Bronchial epithelial cell (primary cell): ENCODE measurements around the gene SIL1. TPM values are rescaled to one million over a fixed set of nuclear protein-coding genes. Genes with fewer than 3 reads are reported as not detected.
"Not testable (repeated sequence)": the region's sequence is repeated elsewhere in the genome, so short reads cannot be mapped to it uniquely, and the experiment has no call there.

ENCODE experiments used
- DNase-seq: peaks from one replicate; pipeline ENCODE4 v3.0.0-alpha.2; 2010; ENCODE audit warnings: low read depth
- FAIRE-seq: peaks from 2 replicates; lab custom pipeline; 2011; peaks lifted over from hg19 to GRCh38; lab: Jason Lieb, UNC
- H3K27me3 ChIP-seq: 2 replicates; pipeline ENCODE4 v1.5.1; 2011; ENCODE audit warnings: low read length; ENCODE audit not compliant: control insufficient read depth, insufficient read depth
- H3K36me3 ChIP-seq: 2 replicates; pipeline ENCODE4 v1.5.1; 2011; ENCODE audit warnings: low read length; ENCODE audit not compliant: control insufficient read depth, insufficient read depth
- H3K4me3 ChIP-seq: 2 replicates; pipeline ENCODE4 v1.5.1; 2011; ENCODE audit warnings: mild to moderate bottlenecking, low read depth, low read length, control low read depth
- CTCF ChIP-seq: IDR thresholded peaks from 2 replicates; pipeline ENCODE4 v1.5.1; 2011; ENCODE audit warnings: mild to moderate bottlenecking, moderate library complexity, low read length, control low read depth, inconsistent platforms; ENCODE audit not compliant: insufficient read depth, severe bottlenecking
- total RNA-seq: library from RNA; depleted of rRNA; stranded (reverse); fragments of >200 nt; gene quantifications from 2 replicates; pipeline ENCODE4 v1.2.1, GENCODE V29; 2014

SIL1 gene
- total RNA-seq, 1 donor from 2014 or later = 85.3 TPM

- H3K27me3 ChIP-seq = no peaks in the 10 kb centered on the region
- FAIRE-seq (peak; percentile 13), DNase-seq (no peak)
- H3K4me3 ChIP-seq = no peak overlapping the region
- peaks cover 2% of the 10 kb centered on the region for H3K36me3 ChIP-seq
- TF ChIP-seq CTCF = no peak
These were observed 159.4 kb downstream of the SIL1 start for GRCh38 chr5:139038613-139039305.

GRCh38 chr5:139037732-139038131, 160.4 kb downstream of the SIL1 start:
- Histone ChIP-seq H3K36me3 (peaks cover 2% of the 10 kb centered on the region), H3K4me3 (no peak overlapping the region), H3K27me3 (no peaks in the 10 kb centered on the region)
- TF ChIP-seq CTCF = no peak
- FAIRE-seq (no peak), DNase-seq (no peak)

- H3K4me3 ChIP-seq, H3K36me3 ChIP-seq, H3K27me3 ChIP-seq, FAIRE-seq, DNase-seq: not testable (repeated sequence)
These were observed 161.8 kb downstream of the SIL1 start for GRCh38 chr5:139036332-139036731.

- no peaks in the 10 kb centered on the region for H3K27me3 ChIP-seq
- no peak overlapping the region for H3K4me3 ChIP-seq
- DNase-seq (no peak), FAIRE-seq (no peak)
- H3K36me3 ChIP-seq = no peaks in the 10 kb centered on the region
- no peak for TF ChIP-seq CTCF
These were observed 171.0 kb downstream of the SIL1 start for GRCh38 chr5:139027150-139027549.

- DNase-seq (no peak), FAIRE-seq (no peak)
- no peak for TF ChIP-seq CTCF
- H3K4me3 ChIP-seq = no peak overlapping the region
- no peaks in the 10 kb centered on the region for H3K27me3 ChIP-seq
- H3K36me3 ChIP-seq = peaks cover 2% of the 10 kb centered on the region
These were observed 172.5 kb downstream of the SIL1 start for GRCh38 chr5:139025651-139026050.

GRCh38 chr5:139023286-139023685, 174.9 kb downstream of the SIL1 start:
- no peaks in the 10 kb centered on the region for H3K27me3 ChIP-seq
- TF ChIP-seq CTCF = no peak
- H3K36me3 ChIP-seq = peaks cover 4% of the 10 kb centered on the region
- DNase-seq = no peak
- FAIRE-seq = peak; percentile 13
- no peak overlapping the region for H3K4me3 ChIP-seq
